K562 (cell line): ENCODE measurements around the gene CAPS.

Source experiments
- E4F1 ChIP-seq: fragments of 250-450 bp; sonication (Bioruptor Pico); IDR thresholded peaks from 2 replicates; pipeline ENCODE4 v1.5.0; 2021; ENCODE audit warnings: mild to moderate bottlenecking, borderline replicate concordance
- EWSR1 ChIP-seq: fragments of 450-650 bp; IDR thresholded peaks from 2 replicates; pipeline ENCODE4 v1.6.1; 2018; ENCODE audit warnings: borderline replicate concordance, mild to moderate bottlenecking, low read depth, moderate library complexity; ENCODE audit not compliant: partially characterized antibody
- TCF7L2 ChIP-seq: fragments of 150-350 bp; IDR thresholded peaks from 2 replicates; pipeline ENCODE4 v1.6.1; 2016; ENCODE audit warnings: low read depth, mild to moderate bottlenecking, low read length, moderate library complexity

GRCh38 chr19:5899728-5900526, 14.1 kb upstream of the CAPS start:
- TF ChIP-seq E4F1 (CRISPR knock-in tag): no peak
- TF ChIP-seq EWSR1: no peak
- TF ChIP-seq TCF7L2: no peak
